ENCODE data around the gene SRBD1.
A peak's percentile ranks its signal among the peaks of the same experiment; 100 is the strongest.

SRBD1 gene

GRCh38 chr2:45551862-45552261, 59.2 kb downstream of the SRBD1 start:
- no peak for DNase-seq (ENCODE audit: low read depth in 2 of 2)

- no peak for DNase-seq (ENCODE audit: low read depth in 2 of 2)
Measured at GRCh38 chr2:45545943-45546342, 65.1 kb downstream of the SRBD1 start.

GRCh38 chr2:45543257-45543656, 67.8 kb downstream of the SRBD1 start:
- no peak for DNase-seq (ENCODE audit: low read depth in 2 of 2)

GRCh38 chr2:45542013-45542412, 69.1 kb downstream of the SRBD1 start:
- no peak for DNase-seq (ENCODE audit: low read depth in 2 of 2)

GRCh38 chr2:45541450-45541849, 69.6 kb downstream of the SRBD1 start:
- no peak for DNase-seq (ENCODE audit: low read depth in 2 of 2)

GRCh38 chr2:45540942-45541341, 70.1 kb downstream of the SRBD1 start:
- no peak for DNase-seq (ENCODE audit: low read depth in 2 of 2)

- no peak for DNase-seq (ENCODE audit: low read depth in 2 of 2)
Measured at GRCh38 chr2:45533771-45534170, 77.3 kb downstream of the SRBD1 start.

GRCh38 chr2:45532181-45532580, 78.9 kb downstream of the SRBD1 start:
- DNase-seq (ENCODE audit: low read depth in 2 of 2), result no peak

GRCh38 chr2:45524016-45524415, 87.1 kb downstream of the SRBD1 start:
- DNase-seq (ENCODE audit: low read depth in 2 of 2), result no peak

- no peak for DNase-seq (ENCODE audit: low read depth in 2 of 2)
Measured at GRCh38 chr2:45518546-45518945, 92.5 kb downstream of the SRBD1 start.

- no peak for DNase-seq (ENCODE audit: low read depth in 2 of 2)
Measured at GRCh38 chr2:45510701-45511420, 100.2 kb downstream of the SRBD1 start.

GRCh38 chr2:45506756-45507155, 104.3 kb downstream of the SRBD1 start:
- no peak for DNase-seq (ENCODE audit: low read depth in 2 of 2)

GRCh38 chr2:45505138-45505537, 105.9 kb downstream of the SRBD1 start:
- no peak for DNase-seq (ENCODE audit: low read depth in 2 of 2)

- no peak for DNase-seq (ENCODE audit: low read depth in 2 of 2)
Measured at GRCh38 chr2:45498661-45499550, 112.2 kb downstream of the SRBD1 start.

- DNase-seq (ENCODE audit: low read depth in 2 of 2), result peak; percentile 24 to 31
Measured at GRCh38 chr2:45497355-45497754, 113.7 kb downstream of the SRBD1 start.

GRCh38 chr2:45496869-45497268, 114.2 kb downstream of the SRBD1 start:
- no peak for DNase-seq (ENCODE audit: low read depth in 2 of 2)

GRCh38 chr2:45494978-45495293, 116.1 kb downstream of the SRBD1 start:
- DNase-seq (ENCODE audit: low read depth in 2 of 2), result no peak

- no peak for DNase-seq (ENCODE audit: low read depth in 2 of 2)
Measured at GRCh38 chr2:45494275-45494977, 116.6 kb downstream of the SRBD1 start.

GRCh38 chr2:45484965-45485364, 126.1 kb downstream of the SRBD1 start:
- DNase-seq (ENCODE audit: low read depth in 2 of 2), result no peak

GRCh38 chr2:45483997-45484396, 127.1 kb downstream of the SRBD1 start:
- no peak for DNase-seq (ENCODE audit: low read depth in 2 of 2)

- no peak for DNase-seq (ENCODE audit: low read depth in 2 of 2)
Measured at GRCh38 chr2:45477546-45477945, 133.5 kb downstream of the SRBD1 start.

GRCh38 chr2:45470531-45470930, 140.5 kb downstream of the SRBD1 start:
- no peak for DNase-seq (ENCODE audit: low read depth in 2 of 2)

All from activated CD4-positive, alpha-beta T cell treated with anti-CD3 and anti-CD28 coated beads for 24 hours (primary cell).